GM18520 (cell line): ENCODE results near the gene CNIH2.

ENCODE experiments used
- ATAC-seq: cut with Tn5 transposase; IDR thresholded peaks from one replicate; pipeline ENCODE4 v1.9.1; 2021; ENCODE audit not compliant: unreplicated experiment

The CNIH2 gene

GRCh38 chr11:66327171-66328030 is 49.4 kb downstream of the CNIH2 start:
- no peak for ATAC-seq

- ATAC-seq, result no peak
Observed at GRCh38 chr11:66328031-66328301, 50.0 kb downstream of the CNIH2 start.

GRCh38 chr11:66328302-66329144 is 50.5 kb downstream of the CNIH2 start:
- no peak for ATAC-seq

GRCh38 chr11:66329165-66329673 is 51.2 kb downstream of the CNIH2 start:
- no peak for ATAC-seq

GRCh38 chr11:66330931-66331330 is 53.0 kb downstream of the CNIH2 start:
- no peak for ATAC-seq

- ATAC-seq, result no peak
Observed at GRCh38 chr11:66331542-66332370, 53.8 kb downstream of the CNIH2 start.

GRCh38 chr11:66332371-66333219 is 54.6 kb downstream of the CNIH2 start:
- ATAC-seq, result no peak

GRCh38 chr11:66333220-66333877 is 55.4 kb downstream of the CNIH2 start:
- ATAC-seq, result no peak
